Astrocyte (in vitro differentiated cells and primary cell): Measurements from ENCODE around the gene AKNAD1.

Source experiments
- EZH2 ChIP-seq: IDR thresholded peaks from 2 replicates; pipeline ENCODE4 v1.6.1; 2012; ENCODE audit warnings: mild to moderate bottlenecking, low read length, inconsistent platforms; ENCODE audit not compliant: insufficient read depth
- TF ChIP-seq, protein P1 (sequence below): IDR thresholded peaks from 2 replicates; pipeline ENCODE4 v1.5.1; 2011; ENCODE audit warnings: low read depth, mild to moderate bottlenecking, inconsistent platforms, low read length, moderate library complexity; ENCODE audit not compliant: insufficient read depth

DNA sequence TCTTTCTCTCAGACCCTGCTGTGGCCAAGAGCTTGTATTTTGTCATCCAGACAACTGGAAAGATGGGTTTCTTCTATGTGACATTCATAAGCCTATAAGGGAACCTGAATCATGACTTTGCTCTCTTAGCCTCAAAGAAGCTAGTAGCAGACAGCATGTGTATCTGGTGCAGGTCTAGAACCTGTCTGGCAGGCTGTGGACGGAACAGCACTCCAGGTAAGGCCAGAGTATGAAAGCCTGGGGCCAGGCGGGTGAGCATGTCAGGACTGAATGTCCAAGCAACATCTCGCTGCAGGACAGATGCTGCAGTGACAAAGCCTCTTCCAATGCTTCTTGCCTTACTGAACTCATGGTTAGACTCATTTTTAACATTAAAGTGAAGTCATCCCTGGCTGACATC lies 32.8 kb downstream of the AKNAD1 start:
- TF ChIP-seq, protein P1, sequence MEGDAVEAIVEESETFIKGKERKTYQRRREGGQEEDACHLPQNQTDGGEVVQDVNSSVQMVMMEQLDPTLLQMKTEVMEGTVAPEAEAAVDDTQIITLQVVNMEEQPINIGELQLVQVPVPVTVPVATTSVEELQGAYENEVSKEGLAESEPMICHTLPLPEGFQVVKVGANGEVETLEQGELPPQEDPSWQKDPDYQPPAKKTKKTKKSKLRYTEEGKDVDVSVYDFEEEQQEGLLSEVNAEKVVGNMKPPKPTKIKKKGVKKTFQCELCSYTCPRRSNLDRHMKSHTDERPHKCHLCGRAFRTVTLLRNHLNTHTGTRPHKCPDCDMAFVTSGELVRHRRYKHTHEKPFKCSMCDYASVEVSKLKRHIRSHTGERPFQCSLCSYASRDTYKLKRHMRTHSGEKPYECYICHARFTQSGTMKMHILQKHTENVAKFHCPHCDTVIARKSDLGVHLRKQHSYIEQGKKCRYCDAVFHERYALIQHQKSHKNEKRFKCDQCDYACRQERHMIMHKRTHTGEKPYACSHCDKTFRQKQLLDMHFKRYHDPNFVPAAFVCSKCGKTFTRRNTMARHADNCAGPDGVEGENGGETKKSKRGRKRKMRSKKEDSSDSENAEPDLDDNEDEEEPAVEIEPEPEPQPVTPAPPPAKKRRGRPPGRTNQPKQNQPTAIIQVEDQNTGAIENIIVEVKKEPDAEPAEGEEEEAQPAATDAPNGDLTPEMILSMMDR = no peak
- no peak for TF ChIP-seq EZH2
